Kidney (tissue), 14 donors: ENCODE results near the gene ALK. TPM values are rescaled to one million over a fixed set of nuclear protein-coding genes. Genes with fewer than 3 reads are reported as not detected.

Source experiments
- DNase-seq, 5 donors: peaks; one replicate each; pipeline ENCODE4 v3.0.0-alpha.2; 2013 to 2020
- FAIRE-seq: peaks from 2 replicates; lab custom pipeline; 2012; peaks lifted over from hg19 to GRCh38; lab: Jason Lieb, UNC
- H3K27ac ChIP-seq, 2 donors: one replicate each; pipeline ENCODE4 v1.7.0; 2013; ENCODE audit warnings: low read depth in 2 of 2, low read length in 2 of 2, inconsistent platforms in 1 of 2
- H3K27me3 ChIP-seq: one replicate; pipeline ENCODE4 v1.7.1; 2013; ENCODE audit warnings: low read length, inconsistent platforms; ENCODE audit not compliant: control insufficient read depth, insufficient read depth
- H3K36me3 ChIP-seq, 3 donors: one replicate each; pipeline versions ENCODE4 v1.7.0 to v1.7.1; 2013; ENCODE audit warnings: low read length in 3 of 3, control low read depth in 1 of 3, inconsistent platforms in 1 of 3; ENCODE audit not compliant: insufficient read depth in 3 of 3, control insufficient read depth in 2 of 3
- H3K4me1 ChIP-seq, 3 donors: one replicate each; pipeline versions ENCODE4 v1.7.0 to v1.7.1; 2013; ENCODE audit warnings: low read length in 3 of 3, inconsistent platforms in 1 of 3, low read depth in 1 of 3; ENCODE audit not compliant: control insufficient read depth in 2 of 3, insufficient read depth in 2 of 3
- H3K4me3 ChIP-seq, 3 donors: one replicate each; pipeline versions ENCODE4 v1.7.0 to v1.8.1; 2013; ENCODE audit warnings: low read length in 3 of 3, control low read depth in 1 of 3, inconsistent platforms in 1 of 3
- H3K9ac ChIP-seq, 3 donors: one replicate each; pipeline versions ENCODE4 v1.7.0 to v1.7.1; 2013; ENCODE audit warnings: low read length in 3 of 3, control low read depth in 1 of 3, inconsistent platforms in 1 of 3
- H3K9me3 ChIP-seq, 3 donors: one replicate each; pipeline versions ENCODE4 v1.7.0 to v1.7.1; 2013; ENCODE audit warnings: low read length in 3 of 3, control low read depth in 1 of 3, inconsistent platforms in 1 of 3; ENCODE audit not compliant: control insufficient read depth in 2 of 3, insufficient read depth in 1 of 3
- intact Hi-C: fragments of 100-400 bp; cut with DNase I; formaldehyde crosslinking; loops from one replicate; pipeline ENCODE4 v1.11.1; 2022
- polyA plus RNA-seq: library from polyadenylated mRNA; stranded (reverse); fragments of 350-450 nt; fragmentation: Illumina TruSeq; extraction: RNeasy Lipid Tissue Mini Kit (QIAGEN cat#74804); gene quantifications from one replicate; pipeline ENCODE4 v1.2.3, GENCODE V29; 2014; ENCODE audit warnings: low read depth, low replicate concordance; ENCODE audit not compliant: insufficient read depth
- total RNA-seq: library from RNA; stranded (reverse); fragmentation: NEBNext Ultra II Directional; extraction: Animal tissue kit (Norgen Biotek cat#: 25700); gene quantifications from one replicate; pipeline ENCODE4 v1.2.1, GENCODE V29; 2021
- TF ChIP-seq, protein P1 (sequence below): IDR thresholded peaks from 3 replicates; pipeline ENCODE4 v1.5.1; 2012; ENCODE audit warnings: mild to moderate bottlenecking, moderate library complexity, borderline replicate concordance; ENCODE audit not compliant: insufficient read depth; ENCODE audit errors: extremely low read depth
- donor health status: control.
- donor health status: control.
- donor health status: control.
- donor health status: control.
- donor health status: control.
- donor health status: DM: yes; HTN: yes; CAD: no.
- donor health status: Normal renal cell carcinoma (clear cell type).

ALK gene
- total and polyA plus RNA-seq, 2 donors from 2014 or later, result 0.13 TPM; not detected in 1

GRCh38 chr2:29228947-29229346 is 692.4 kb downstream of the ALK start:
- no peak overlapping the region for H3K9ac ChIP-seq
- H3K27me3 ChIP-seq, result no peaks in the 10 kb centered on the region
- no peaks in the 10 kb centered on the region for H3K9me3 ChIP-seq
- H3K4me1 ChIP-seq, result peaks cover 0 to 5% (median 0%) of the 10 kb centered on the region in 3 donors
- intact Hi-C loops, result no loop called here
- TF ChIP-seq, protein P1, sequence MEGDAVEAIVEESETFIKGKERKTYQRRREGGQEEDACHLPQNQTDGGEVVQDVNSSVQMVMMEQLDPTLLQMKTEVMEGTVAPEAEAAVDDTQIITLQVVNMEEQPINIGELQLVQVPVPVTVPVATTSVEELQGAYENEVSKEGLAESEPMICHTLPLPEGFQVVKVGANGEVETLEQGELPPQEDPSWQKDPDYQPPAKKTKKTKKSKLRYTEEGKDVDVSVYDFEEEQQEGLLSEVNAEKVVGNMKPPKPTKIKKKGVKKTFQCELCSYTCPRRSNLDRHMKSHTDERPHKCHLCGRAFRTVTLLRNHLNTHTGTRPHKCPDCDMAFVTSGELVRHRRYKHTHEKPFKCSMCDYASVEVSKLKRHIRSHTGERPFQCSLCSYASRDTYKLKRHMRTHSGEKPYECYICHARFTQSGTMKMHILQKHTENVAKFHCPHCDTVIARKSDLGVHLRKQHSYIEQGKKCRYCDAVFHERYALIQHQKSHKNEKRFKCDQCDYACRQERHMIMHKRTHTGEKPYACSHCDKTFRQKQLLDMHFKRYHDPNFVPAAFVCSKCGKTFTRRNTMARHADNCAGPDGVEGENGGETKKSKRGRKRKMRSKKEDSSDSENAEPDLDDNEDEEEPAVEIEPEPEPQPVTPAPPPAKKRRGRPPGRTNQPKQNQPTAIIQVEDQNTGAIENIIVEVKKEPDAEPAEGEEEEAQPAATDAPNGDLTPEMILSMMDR, result no peak
- H3K4me3 ChIP-seq, result no peak overlapping the region
- DNase-seq (no peak), FAIRE-seq (no peak)
- no peak overlapping the region for H3K27ac ChIP-seq
- H3K36me3 ChIP-seq, result no peaks in the 10 kb centered on the region

GRCh38 chr2:29227935-29228675 is 693.3 kb downstream of the ALK start:
- Histone ChIP-seq H3K9ac (no peak overlapping the region), H3K27me3 (no peaks in the 10 kb centered on the region), H3K4me1 (peaks cover 0 to 5% (median 0%) of the 10 kb centered on the region in 3 donors), H3K36me3 (no peaks in the 10 kb centered on the region), H3K4me3 (no peak overlapping the region), H3K9me3 (no peaks in the 10 kb centered on the region), H3K27ac (no peak overlapping the region)
- TF ChIP-seq, protein P1, result no peak
- DNase-seq (no peak), FAIRE-seq (no peak)
- intact Hi-C loops, result no loop called here

DNA sequence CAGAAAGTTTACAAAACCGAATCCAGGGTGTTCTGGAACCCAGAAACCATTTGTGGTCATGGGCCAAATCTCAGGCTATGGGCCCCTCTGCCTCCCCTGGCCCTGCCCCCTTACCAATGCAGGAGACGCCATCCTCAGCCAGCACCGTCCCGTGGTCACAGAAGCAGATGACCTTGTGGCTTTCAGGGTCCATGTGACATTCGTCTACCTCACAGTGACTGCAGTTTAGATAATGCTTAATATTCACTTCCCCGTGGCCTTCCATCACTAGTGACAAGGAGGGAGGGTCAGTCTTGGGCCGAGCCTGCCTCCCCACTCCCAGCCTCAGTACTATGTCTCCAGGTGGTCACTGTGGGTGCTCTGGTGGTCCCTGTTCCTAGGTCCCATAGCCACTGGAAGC is 694.6 kb downstream of the ALK start:
- TF ChIP-seq, protein P1, result no peak
- intact Hi-C loops, result no loop called here
- DNase-seq (no peak), FAIRE-seq (no peak)
- no peaks in the 10 kb centered on the region for H3K36me3 ChIP-seq
- no peak overlapping the region for H3K9ac ChIP-seq
- no peaks in the 10 kb centered on the region for H3K9me3 ChIP-seq
- peaks cover 0 to 5% (median 0%) of the 10 kb centered on the region in 3 donors for H3K4me1 ChIP-seq
- H3K4me3 ChIP-seq, result no peak overlapping the region
- no peak overlapping the region for H3K27ac ChIP-seq
- no peaks in the 10 kb centered on the region for H3K27me3 ChIP-seq
